ENCODE results near the gene ARNT2.

DNA sequence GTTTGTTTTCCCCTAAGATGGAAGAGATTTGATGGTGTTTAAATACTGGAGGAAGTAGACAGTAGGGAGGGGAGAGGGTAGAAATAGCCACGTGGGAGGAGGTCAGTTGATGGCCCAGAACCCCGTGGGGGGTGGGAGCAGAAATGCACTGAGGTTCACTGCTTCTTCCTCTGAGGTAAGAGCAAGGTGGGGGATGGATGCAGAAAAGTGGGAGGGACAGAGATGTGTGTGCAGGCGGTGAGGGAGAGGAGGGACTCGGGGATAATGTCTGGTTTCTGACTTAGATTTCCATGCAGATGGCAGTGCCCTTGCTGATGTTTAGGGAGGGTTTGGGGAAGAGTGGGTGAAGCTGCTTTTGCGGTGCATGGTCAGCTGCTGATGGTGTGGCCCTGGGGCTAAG is 102.9 kb downstream of the ARNT2 start:
- TF ChIP-seq EZH2phosphoT487 (IDR thresholded peaks at IDR 0.05; ENCODE audit: borderline replicate concordance, low read depth, low read length), result no peak
- TF ChIP-seq, protein P1, sequence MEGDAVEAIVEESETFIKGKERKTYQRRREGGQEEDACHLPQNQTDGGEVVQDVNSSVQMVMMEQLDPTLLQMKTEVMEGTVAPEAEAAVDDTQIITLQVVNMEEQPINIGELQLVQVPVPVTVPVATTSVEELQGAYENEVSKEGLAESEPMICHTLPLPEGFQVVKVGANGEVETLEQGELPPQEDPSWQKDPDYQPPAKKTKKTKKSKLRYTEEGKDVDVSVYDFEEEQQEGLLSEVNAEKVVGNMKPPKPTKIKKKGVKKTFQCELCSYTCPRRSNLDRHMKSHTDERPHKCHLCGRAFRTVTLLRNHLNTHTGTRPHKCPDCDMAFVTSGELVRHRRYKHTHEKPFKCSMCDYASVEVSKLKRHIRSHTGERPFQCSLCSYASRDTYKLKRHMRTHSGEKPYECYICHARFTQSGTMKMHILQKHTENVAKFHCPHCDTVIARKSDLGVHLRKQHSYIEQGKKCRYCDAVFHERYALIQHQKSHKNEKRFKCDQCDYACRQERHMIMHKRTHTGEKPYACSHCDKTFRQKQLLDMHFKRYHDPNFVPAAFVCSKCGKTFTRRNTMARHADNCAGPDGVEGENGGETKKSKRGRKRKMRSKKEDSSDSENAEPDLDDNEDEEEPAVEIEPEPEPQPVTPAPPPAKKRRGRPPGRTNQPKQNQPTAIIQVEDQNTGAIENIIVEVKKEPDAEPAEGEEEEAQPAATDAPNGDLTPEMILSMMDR (conservative IDR thresholded peaks at IDR 0.05; ENCODE audit: low read length), result no peak

All from OCI-LY7 (cell line).